HG03066 (cell line): ENCODE measurements around the gene ERBB4.

ENCODE experiments used
- ATAC-seq: cut with Tn5 transposase; IDR thresholded peaks from one replicate; pipeline ENCODE4 v1.9.1; 2021; ENCODE audit warnings: low read depth; ENCODE audit not compliant: unreplicated experiment

Gene ERBB4

DNA sequence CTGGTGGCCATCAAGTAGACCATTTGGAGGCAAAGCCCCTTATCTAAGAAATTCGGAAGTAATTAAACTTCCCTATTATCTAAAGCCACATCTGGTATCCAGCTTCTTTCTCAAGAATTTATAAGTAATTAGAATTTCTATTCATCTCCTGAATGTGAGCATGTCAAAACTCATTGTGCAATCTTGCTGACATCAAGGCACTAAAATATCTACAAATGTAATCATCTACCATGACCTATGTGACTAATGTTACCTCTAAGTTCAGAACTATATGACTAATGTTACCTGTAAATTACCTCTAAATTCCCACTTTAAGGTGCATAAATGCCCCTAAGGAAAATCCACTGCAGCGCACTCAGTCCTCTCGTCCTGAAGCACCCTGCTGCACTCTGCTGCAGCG, 1209.2 kb downstream of the ERBB4 start:
- no peak for ATAC-seq

- ATAC-seq = no peak
Measured at GRCh38 chr2:211328126-211328525, 1210.5 kb downstream of the ERBB4 start.
